Heart left ventricle (tissue), 16 donors: ENCODE results near the gene PCMTD2. TPM values are rescaled to one million over a fixed set of nuclear protein-coding genes. Genes with fewer than 3 reads are reported as not detected.

ENCODE experiments used
- ATAC-seq, 4 donors: fragments of 200-7000 bp; cut with Tn5 transposase; one replicate each; pipeline ENCODE4 v1.9.1; 2020 to 2022; ENCODE audit warnings: moderate library complexity in 4 of 4, mild to moderate bottlenecking in 3 of 4, moderate number of reproducible peaks in 1 of 4
- DNase-seq, 5 donors: peaks; one replicate each; pipeline ENCODE4 v3.0.0-alpha.2; 2020
- H3K27ac ChIP-seq, 12 donors: fragments of 200-600 bp; sonication (generic) in 4 of 12; one replicate each; pipeline versions ENCODE4 v1.5.0 to v1.8.0; 2016 to 2022; ENCODE audit warnings: mild to moderate bottlenecking in 2 of 12
- H3K27me3 ChIP-seq, 9 donors: fragments of 200-600 bp; sonication (generic) in 2 of 9; one replicate each; pipeline versions ENCODE4 v1.5.1 to v1.8.0; 2016 to 2022; ENCODE audit warnings: mild to moderate bottlenecking in 3 of 9
- H3K36me3 ChIP-seq, 9 donors: fragments of 200-600 bp; sonication (generic) in 2 of 9; one replicate each; pipeline versions ENCODE4 v1.5.0 to v1.8.0; 2018 to 2022; ENCODE audit warnings: mild to moderate bottlenecking in 2 of 9
- H3K4me1 ChIP-seq, 12 donors: fragments of 200-600 bp; sonication (generic) in 4 of 12; one replicate each; pipeline versions ENCODE4 v1.5.0 to v1.8.0; 2016 to 2022; ENCODE audit warnings: mild to moderate bottlenecking in 3 of 12
- H3K4me3 ChIP-seq, 12 donors: fragments of 200-600 bp; sonication (generic) in 4 of 12; one replicate each; pipeline versions ENCODE4 v1.5.0 to v1.8.0; 2017 to 2022; ENCODE audit warnings: mild to moderate bottlenecking in 9 of 12, moderate library complexity in 4 of 12
- H3K9me3 ChIP-seq, 12 donors: fragments of 200-600 bp; sonication (generic) in 4 of 12; one replicate each; pipeline versions ENCODE4 v1.5.0 to v1.8.0; 2016 to 2022; ENCODE audit warnings: mild to moderate bottlenecking in 1 of 12
- CTCF ChIP-seq, 12 donors: fragments of 200-600 bp; sonication (generic) in 4 of 12; IDR thresholded peaks; one replicate each; pipeline versions ENCODE4 v1.5.0 to v1.8.0; 2018 to 2022; ENCODE audit warnings: antibody characterized with exemption in 12 of 12, mild to moderate bottlenecking in 5 of 12
- POLR2A ChIP-seq, 2 donors: fragments of 450-650 bp; IDR thresholded peaks; one replicate each; pipeline ENCODE4 v1.6.1; 2017; ENCODE audit warnings: antibody characterized with exemption in 2 of 2, mild to moderate bottlenecking in 2 of 2, moderate library complexity in 2 of 2
- WGBS, 4 donors: extraction: QIAGEN DNeasy Blood & Tissue Kit in 2 of 4; methylation state at CpG; one replicate each; pipeline versions ENCODE4 v1.1.5 to v1.1.7; 2013 to 2018; 5-methylcytosine and 5-hydroxymethylcytosine counted together
- intact Hi-C, 10 donors: fragments of 100-400 bp; cut with DNase I; formaldehyde crosslinking; loops; one replicate each; pipeline versions ENCODE4 v1.11.1 to v1.14.2; 2022
- polyA plus RNA-seq, 2 donors: library from polyadenylated mRNA; stranded (reverse); fragments of 200-250 nt; gene quantifications; one replicate each; pipeline ENCODE4 v1.2.3, GENCODE V29; 2013
- total RNA-seq, 9 donors: library from RNA; depleted of rRNA in 2 of 9; stranded (reverse); fragments of >200 nt in 2 of 9; fragmentation: NEBNext Ultra II Directional in 3 of 9; extraction: Animal tissue kit (Norgen Biotek cat#: 25700) in 3 of 9; gene quantifications; one replicate each; pipeline versions ENCODE4 v1.1.0 to v1.2.4, GENCODE V29; 2016 to 2023
- donor health status: ischemic (EF 13 %, LVEDD 7.1; RV severe dilation, severe dysfunction).
- donor health status: healthy with polysubstance abuse.
- donor health status: DM: no; HTN: yes; CAD: no.
- donor health status: DM: no; HTN: no; CAD: no.
- donor health status: ischemic (EF 25% LVEDD 6.9; RV normal size, moderate dysfunction).
- donor health status: ischemic (EF 25% LVEDD 5.7; RV mildly dilated, moderate dysfunction).
- donor health status: healthy.
- donor health status: DM: yes; HTN: yes; CAD: no.
- donor health status: ischemic (EF 35%, LVEDD 5.7; RV mildly dilated, moderate dysfunction).
- donor health status: nonischemic (EF 11% LVEDD 7.7; RV severe dilation, severe dysfunction).
- donor health status: DM: yes; HTN: yes; CAD: no.
- donor health status: PGD.
- donor health status: ischemic (EF 29% LVEDD 5.4; RV normal size, mild dysfunction).
- donor health status: nonischemic (EF 23%, LVEDD 6.1; RV moderate dilation, normal function).

The PCMTD2 gene
- total and polyA plus RNA-seq, 11 donors: 23.9 to 128 (median 59.3) TPM

- no peaks in the 10 kb centered on the region for H3K4me1 ChIP-seq
- no peak overlapping the region for H3K4me3 ChIP-seq
- no peak for DNase-seq
- no peaks in the 10 kb centered on the region for H3K9me3 ChIP-seq
- H3K36me3 ChIP-seq: no peaks in the 10 kb centered on the region
- 65 to 77% (median 68%) methylated on average over 28 to 33 of the region's 33 CpGs for WGBS, 4 donors
- H3K27me3 ChIP-seq: peaks cover 0 to 17% (median 0%) of the 10 kb centered on the region in 9 donors
- ATAC-seq: no peak
- TF ChIP-seq CTCF (IDR thresholded peaks at IDR 0.05) (no peak), POLR2A (IDR thresholded peaks at IDR 0.05) (no peak)
- no peak overlapping the region for H3K27ac ChIP-seq
- intact Hi-C loops: no loop called here
Measured at GRCh38 chr20:64247970-64248841, 7.3 kb upstream of the PCMTD2 start.

DNA sequence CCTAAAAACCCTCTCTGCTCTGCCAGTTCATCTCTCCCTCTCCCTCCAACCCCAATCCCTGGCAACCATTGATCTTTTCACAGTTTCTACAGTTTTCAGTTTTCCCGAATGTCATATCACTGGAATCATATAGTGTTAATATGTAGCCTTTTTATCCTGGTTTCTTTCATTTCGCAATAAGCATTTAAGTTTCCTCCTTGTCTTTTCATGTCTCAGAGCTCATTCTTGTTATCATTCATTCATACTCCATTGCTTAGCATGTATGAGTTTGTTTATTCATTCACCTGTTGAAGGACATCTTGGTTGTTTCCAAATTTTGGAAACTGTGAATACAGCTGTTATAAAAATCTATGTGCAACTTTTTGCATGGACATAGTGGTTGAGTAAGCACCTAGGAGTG, 5.5 kb upstream of the PCMTD2 start:
- Histone ChIP-seq H3K27me3 (peaks cover 0 to 17% (median 0%) of the 10 kb centered on the region in 9 donors), H3K36me3 (no peaks in the 10 kb centered on the region), H3K9me3 (no peaks in the 10 kb centered on the region), H3K27ac (no peak overlapping the region), H3K4me3 (no peak overlapping the region), H3K4me1 (peaks cover 0 to 4% (median 0%) of the 10 kb centered on the region in 12 donors)
- intact Hi-C loops: no loop called here
- TF ChIP-seq CTCF (IDR thresholded peaks at IDR 0.05): no peak
- TF ChIP-seq POLR2A (IDR thresholded peaks at IDR 0.05): no peak
- no peak for ATAC-seq
- 80 to 87% (median 85%) methylated on average over 2 of the region's 2 CpGs for WGBS, 4 donors
- no peak for DNase-seq

- WGBS, 4 donors: 92 to 96% (median 96%) methylated on average over 4 of the region's 4 CpGs
- DNase-seq (no peak), ATAC-seq (no peak)
- H3K27me3 ChIP-seq: peaks cover 0 to 6% (median 0%) of the 10 kb centered on the region in 9 donors
- H3K9me3 ChIP-seq: no peaks in the 10 kb centered on the region
- no peak overlapping the region for H3K27ac ChIP-seq
- TF ChIP-seq CTCF (IDR thresholded peaks at IDR 0.05): no peak
- TF ChIP-seq POLR2A (IDR thresholded peaks at IDR 0.05): no peak
- peaks cover 6 to 25% (median 18%) of the 10 kb centered on the region in 12 donors for H3K4me1 ChIP-seq
- no peak overlapping the region for H3K4me3 ChIP-seq
- intact Hi-C loops: no loop called here
- no peaks in the 10 kb centered on the region for H3K36me3 ChIP-seq
Measured at GRCh38 chr20:64253000-64253383, 2.6 kb upstream of the PCMTD2 start.

GRCh38 chr20:64253443-64253842, 2.1 kb upstream of the PCMTD2 start:
- Histone ChIP-seq H3K27ac (no peak overlapping the region), H3K36me3 (no peaks in the 10 kb centered on the region), H3K4me1 (peaks cover 6 to 30% (median 20%) of the 10 kb centered on the region in 12 donors), H3K9me3 (no peaks in the 10 kb centered on the region), H3K27me3 (peaks cover 0 to 6% (median 0%) of the 10 kb centered on the region in 9 donors), H3K4me3 (no peak overlapping the region)
- no peak for TF ChIP-seq POLR2A (IDR thresholded peaks at IDR 0.05)
- TF ChIP-seq CTCF (IDR thresholded peaks at IDR 0.05): no peak
- DNase-seq (no peak), ATAC-seq (no peak)
- intact Hi-C loops: no loop called here
- 81 to 95% (median 94%) methylated on average over 4 of the region's 4 CpGs for WGBS, 4 donors
